NCI-H1417 treated with DMSO at 0.1 percent for 48 hours (cell line): ENCODE measurements around the gene TTC3.
"Not testable (repeated sequence)": the region's sequence is repeated elsewhere in the genome, so short reads cannot be mapped to it uniquely, and the experiment has no call there.

ENCODE experiments used
- DNase-seq: peaks from one replicate; lab custom pipeline; 2025; lab: John Stamatoyannopoulos, UW

TTC3 gene

DNA sequence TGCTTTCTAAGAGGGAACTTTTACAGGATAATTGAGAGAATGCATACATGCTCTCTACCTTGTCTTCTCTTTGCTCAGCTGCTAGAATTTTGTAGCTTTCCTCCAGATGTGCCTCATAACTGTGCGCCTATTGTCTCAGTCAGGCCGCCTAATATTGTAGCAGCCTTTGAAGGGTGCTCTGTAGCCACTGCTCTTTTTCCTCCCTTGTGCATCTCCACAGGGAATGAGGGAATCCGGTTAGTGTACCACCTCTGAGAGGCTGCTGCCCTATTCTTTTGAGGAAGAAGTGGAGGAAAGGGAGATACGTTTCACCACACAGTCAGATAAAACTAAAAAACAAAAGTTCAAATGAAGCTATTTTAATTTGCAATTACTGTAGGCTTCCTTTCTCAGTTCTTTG, 22.8 kb downstream of the TTC3 start:
- no peak for DNase-seq

DNA sequence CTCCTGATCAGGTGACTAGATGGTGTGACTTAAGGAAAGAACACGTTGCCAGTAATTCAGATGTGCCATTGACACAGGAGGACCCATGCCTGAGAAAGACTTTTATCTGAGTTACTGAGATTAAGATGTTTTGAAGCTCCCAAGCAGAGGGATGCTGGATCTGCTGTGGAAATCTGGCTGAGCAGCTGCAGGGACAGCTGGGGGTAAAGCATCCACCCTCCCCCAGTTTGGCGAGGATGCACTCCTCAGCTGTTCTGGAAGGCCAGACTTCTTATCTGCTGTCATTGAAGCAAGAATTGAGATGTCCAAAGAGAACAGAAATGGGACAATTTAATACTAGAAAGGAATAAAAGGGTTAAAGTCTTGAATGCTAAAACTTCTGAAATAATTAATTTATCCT, 25.7 kb downstream of the TTC3 start:
- DNase-seq: no peak

DNA sequence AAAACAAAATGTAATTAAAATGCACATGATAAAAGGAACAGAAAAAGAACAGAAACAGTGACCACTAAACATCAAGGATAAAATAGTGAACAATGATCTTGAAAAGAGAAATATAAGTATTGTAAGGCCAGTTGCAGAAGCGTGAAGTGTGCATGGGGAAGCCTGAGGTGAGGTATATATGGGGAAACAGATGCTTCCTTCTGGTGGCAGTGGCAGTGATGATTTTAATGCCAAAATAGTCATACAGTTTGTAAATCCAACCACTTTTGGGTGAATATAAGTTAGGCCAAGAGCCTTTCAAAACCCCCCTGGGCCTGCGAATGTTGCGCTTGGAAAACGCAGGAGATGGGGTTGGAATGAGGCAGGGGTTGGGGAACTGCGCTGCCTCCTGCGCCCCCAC, 27.3 kb downstream of the TTC3 start:
- no peak for DNase-seq

DNA sequence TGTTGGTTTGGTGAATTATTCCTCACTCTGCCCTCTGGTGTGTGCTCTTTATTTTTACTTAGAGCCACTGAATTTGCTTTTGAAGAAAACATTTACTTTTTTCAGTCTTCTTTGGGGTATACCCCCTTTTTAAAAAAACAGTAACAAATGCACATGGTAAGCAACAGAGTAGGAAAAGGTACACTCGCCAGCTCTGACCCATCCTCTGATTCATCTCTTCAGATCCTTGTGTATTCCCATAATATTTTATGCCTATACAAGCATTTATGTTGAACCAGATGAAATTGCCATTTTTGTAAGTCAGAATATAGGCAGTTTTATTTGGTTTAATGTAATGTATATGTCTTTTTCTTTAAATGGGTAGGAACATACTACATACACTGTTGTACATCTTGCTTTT, 28.3 kb downstream of the TTC3 start:
- no peak for DNase-seq

DNA sequence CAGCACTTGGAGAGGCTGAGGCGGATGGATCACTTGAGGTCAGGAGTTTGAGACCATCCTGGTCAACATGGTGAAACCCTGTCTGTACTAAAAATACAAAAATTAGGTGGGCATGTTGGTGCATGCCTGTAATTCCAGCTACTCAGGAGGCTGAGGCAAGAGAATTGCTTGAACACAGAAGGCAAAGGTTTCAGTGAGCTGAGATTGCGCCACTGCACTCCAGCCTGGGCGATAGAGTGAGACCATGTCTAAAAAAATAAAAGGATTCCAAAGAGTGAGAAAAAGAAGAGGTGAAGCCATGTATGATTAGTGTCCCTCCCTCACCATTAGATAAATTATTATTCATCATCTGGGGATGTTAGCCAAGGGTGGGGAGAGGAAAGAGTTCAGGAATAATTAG, 29.7 kb downstream of the TTC3 start:
- not testable (repeated sequence) for DNase-seq

DNA sequence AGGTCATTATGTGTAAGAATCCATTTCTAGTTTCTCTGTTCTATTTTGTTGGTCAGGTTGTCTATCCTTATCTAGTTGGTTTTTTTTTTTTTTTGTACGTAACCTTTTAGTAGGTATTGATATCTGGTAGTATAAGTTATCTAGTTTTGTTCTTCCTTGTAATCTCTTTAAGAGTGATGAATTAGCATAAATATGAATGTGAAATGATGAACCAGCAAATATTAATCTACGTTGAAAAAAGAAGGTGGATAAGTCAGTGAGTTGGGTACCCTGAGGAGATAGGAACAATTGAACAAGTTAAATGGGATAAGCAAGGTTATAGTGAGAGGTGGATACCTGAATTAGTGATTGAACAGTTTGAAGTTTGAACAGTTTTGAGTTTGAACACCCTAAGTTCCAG, 33.9 kb downstream of the TTC3 start:
- no peak for DNase-seq

DNA sequence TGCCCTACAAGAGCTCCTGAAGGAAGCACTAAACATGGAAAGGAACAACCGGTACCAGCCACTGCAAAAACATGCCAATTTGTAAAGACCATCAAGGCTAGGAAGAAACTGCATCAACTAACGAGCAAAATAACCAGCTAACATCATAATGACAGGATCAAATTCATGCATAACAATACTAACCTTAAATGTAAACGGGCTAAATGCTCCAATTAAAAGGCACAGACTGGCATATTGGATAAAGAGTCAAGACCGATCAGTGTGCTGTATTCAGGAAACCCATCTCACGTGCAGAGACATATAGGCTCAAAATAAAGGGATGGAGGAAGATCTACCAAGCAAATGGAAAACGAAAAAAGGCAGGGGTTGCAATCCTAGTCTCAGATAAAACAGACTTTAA, 38.0 kb downstream of the TTC3 start:
- DNase-seq: not testable (repeated sequence)

DNA sequence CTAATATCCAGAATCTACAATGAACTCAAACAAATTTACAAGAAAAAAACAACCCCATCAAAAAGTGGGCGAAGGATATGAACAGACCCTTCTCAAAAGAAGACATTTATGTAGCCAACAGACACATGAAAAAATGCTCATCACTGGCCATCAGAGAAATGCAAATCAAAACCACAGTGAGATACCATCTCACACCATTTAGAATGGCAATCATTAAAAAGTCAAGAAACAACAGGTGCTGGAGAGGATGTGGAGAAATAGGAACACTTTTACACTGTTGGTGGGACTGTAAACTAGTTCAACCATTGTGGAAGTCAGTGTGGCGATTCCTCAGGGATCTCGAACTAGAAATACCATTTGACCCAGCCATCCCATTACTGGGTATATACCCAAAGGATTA, 41.2 kb downstream of the TTC3 start:
- DNase-seq: not testable (repeated sequence)

DNA sequence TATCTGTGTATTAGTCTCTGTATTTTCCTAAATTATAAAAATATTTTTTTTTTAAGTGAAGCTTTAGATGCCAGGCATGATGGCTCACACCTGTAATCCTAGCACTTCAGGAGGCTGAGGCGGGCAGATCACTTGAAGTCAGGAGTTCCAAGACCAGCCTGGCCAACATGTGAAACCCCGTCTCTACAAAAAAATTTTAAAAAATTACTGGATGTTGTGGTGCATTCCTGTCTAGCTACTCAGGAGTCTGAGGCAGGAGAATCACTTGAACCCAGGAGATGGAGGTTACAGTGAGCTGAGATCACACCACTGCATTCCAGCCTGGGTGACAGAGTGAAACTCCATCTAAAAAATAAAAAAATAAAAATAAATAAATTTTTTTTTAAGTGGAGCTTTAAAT, 43.4 kb downstream of the TTC3 start:
- DNase-seq: not testable (repeated sequence)

DNA sequence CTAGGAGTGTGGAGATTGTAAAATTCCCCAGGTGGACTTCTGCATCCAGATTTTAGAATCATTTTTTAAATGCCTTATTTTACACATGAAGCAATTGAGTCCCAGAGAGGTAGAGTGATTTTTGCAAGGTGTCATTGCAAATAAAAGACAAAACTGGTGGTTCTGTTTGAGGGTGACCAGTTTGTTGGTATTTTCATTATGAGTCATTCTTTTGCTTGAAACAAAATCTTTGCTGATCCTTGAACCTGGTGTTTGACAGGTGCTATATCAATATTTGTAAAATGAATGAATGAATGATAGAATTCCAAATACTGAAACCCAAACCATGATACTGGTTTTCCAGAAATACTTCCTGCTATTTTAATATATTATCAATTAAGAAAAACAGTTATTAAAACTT, 44.1 kb downstream of the TTC3 start:
- no peak for DNase-seq

DNA sequence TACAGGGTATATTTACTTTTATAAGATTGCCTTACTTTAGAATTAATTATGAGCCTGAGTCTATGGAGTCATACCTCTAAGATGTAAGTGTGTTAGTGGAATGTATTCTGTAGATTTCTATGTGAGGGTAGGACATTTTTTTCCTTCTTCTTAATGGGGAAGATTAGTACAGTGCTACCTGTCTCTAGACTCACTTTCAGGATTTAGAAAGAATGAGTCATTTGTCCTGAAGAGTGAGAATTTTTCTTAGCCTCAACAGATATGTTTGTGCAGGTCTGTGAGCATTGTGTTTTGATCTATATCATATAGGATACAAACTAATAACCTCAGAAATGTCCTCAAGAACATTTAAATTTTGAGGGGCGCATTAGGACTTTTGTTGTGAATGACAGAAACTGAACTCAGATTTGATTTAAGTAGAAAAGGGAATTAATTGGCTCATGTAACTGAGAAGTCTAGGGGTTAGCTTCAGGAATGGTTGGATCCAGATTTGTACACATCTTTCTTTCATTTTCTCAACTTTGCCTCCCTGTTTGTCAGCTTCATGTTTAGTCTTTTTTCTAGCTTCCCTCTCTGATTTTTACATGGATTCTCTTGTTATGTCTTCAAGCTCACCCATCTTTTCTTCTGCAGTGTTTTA, 45.3 kb downstream of the TTC3 start:
- no peak for DNase-seq

DNA sequence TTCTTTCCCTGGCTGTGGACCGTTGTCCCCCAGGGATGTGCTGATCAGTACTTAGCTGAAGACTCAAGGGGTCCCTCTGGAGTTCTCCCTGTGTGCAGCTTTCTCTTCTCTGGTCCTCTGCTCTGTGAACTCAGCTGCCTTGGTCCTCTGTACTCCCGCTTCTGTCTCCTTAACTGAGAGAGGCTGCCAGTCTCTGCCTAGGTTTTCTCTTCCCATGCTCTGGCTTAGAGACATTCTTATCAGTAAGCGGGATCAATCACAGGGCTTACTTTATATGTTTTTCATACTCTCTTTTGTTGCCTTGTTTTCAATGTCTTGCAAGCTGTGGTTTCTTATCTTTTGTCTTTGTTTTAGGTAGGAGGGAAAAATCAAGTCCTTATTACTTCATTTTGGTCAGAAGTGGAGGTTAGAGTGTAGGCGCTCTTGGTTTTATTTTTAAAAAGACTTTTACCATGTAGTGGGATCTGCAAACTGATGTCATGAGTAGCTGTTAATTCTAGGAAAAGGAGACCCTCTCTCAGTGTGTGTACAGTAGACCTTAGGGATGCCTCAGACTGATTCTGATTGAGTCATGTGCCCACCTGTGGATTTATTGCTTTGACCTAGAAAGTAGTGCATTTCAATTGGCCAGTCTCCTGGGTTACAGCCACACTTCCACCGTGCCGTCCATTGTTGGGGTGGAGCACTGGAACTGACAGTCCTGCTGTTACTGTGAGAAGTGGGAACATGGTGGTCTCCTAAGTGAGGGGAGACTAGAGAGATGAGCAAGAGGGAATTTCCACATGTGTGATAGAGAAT, 46.6 kb downstream of the TTC3 start:
- no peak for DNase-seq

DNA sequence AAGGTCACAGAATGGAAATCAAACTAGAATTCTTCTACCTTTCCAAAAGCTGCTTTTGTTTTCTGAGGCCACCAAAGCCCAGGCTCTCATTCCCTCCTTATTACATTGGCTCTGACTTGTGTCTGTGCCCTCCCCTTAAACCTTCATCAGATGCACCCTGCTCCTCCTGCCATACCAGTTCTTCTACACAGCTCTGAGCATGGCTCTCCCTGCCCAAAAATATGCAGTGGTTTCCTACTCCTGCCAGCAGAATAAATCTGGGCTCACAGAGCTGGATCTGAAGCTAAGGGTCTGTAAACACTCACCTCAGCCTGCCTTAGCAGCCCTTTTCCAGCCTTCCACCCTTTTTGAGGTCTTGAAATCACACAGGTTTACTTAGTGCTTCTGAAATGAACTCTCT, 55.0 kb downstream of the TTC3 start:
- DNase-seq: no peak

DNA sequence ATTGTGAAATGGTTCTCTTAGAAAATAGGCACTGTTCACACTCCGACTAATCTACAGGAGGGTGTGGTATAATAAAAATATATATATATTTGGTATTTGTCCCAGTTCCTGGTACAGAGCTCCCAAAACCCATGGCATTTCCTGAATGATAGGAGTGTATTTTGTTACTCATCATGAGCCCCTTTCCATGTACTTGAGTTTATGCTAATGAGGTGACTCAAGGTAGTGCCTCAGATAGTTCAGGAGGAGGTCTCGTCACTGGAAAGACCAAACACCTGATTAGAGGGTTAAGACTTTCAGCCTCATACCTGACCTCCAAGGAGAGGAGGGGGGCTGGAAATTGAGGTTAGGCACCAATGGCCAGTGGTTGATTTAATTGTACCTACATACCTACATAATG, 57.9 kb downstream of the TTC3 start:
- no peak for DNase-seq

DNA sequence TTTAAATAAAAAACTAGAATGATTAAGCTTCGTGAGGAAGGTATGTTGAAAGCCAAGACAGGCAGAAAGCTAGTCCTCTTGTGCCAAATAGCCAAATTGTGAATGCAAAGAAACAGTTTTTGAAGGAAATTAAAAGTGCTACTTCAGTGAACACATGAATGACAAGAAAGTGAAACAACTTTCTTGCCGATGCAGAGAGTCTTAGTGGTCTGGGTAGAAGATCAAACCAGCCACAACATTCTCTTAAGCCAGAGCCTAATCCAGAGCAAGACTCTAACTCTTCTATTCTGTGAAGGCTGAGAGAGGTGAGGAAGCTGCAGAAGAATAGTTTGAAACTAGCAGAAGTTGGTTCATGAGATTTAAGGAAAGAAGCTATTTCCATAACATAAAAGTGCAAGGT, 63.2 kb downstream of the TTC3 start:
- DNase-seq: no peak

DNA sequence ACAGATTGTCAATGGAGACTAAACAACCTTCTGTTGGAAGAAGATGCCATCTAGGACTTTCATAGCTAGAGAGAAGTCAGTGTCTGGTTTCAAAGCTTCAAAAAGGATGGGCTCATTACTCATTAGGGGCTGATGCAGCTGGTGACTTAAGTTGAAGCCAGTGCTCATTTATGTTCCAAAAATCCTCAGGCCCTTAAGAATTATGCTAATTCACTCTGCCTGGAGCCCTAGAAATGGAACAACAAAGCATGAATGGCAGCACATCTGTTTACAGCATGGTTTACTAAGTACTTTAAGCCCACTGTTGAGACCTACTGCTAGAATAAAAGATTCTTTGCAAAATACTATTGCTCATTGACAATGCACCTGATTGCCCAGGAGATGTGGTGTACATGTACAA, 63.7 kb downstream of the TTC3 start:
- no peak for DNase-seq

DNA sequence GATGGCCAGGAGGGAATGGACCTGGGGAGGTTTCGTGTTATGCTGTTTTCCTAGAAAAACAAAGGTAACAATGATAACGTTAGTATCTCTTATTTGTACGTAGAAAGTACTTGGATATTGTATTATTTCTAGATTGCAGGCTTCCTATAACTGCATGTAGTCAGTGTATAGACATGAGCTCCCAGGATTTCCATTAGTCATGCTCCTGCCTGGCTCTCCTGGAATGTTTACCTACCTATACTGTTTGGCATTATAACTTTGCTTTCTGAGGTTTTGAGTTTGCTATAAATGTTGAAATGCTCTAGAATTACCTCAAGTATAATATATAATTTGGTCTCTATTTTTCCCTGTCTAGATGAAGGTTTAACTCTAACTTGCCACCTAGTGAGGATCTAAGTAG, 66.1 kb downstream of the TTC3 start:
- DNase-seq: no peak

DNA sequence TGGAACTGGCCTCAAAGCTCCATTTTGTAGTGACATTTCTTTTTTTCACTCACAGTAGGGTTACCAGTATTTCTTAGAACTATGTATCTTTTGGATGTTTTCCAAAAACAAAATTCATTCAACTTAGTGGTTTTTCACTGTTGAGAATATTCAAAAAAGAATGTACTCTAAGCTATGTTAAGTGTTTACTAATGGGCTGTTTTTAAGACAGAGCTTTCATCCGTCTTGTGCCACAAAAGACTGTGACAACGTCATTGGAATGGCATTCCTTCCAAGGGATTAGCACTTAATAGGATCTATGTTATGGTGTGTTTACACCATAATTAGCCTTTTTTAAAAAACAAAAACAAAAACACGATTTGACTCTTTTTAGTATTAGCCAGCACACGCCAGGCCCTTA, 66.8 kb downstream of the TTC3 start:
- DNase-seq: no peak

DNA sequence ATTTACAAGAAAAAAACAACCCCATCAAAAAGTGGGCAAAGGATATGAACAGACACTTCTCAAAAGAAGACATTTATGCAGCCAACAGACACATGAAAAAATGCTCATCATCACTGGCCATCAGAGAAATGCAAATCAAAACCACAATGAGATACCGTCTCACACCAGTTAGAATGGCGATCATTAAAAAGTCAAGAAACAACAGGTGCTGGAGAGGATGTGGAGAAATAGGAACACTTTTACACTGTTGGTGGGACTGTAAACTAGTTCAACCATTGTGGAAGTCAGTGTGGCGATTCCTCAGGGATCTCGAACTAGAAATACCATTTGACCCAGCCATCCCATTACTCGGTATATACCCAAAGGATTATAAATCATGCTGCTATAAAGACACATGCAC, 70.3 kb downstream of the TTC3 start:
- not testable (repeated sequence) for DNase-seq

DNA sequence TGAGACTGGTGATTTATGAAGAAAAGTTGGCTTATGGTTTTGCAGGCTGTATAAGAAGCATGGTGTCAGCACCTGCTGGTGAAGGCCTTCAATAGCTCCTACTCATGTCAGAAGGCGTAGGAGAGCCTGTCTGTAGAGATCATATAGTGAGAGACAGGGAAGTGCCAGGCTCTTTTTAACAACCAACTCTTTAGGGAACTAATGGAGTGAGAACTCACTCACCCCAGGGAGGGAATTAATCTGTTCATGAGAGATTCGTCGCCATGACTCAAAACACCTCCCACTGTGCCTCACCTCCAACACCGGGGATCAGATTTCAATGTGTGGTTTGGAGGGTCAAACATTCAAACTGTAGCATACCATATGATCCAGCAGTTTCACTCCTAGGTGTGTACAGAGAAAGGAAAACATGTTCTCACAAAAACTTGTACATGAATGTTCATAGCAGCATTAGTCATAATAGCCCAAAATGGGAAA, 72.6 kb downstream of the TTC3 start:
- no peak for DNase-seq

DNA sequence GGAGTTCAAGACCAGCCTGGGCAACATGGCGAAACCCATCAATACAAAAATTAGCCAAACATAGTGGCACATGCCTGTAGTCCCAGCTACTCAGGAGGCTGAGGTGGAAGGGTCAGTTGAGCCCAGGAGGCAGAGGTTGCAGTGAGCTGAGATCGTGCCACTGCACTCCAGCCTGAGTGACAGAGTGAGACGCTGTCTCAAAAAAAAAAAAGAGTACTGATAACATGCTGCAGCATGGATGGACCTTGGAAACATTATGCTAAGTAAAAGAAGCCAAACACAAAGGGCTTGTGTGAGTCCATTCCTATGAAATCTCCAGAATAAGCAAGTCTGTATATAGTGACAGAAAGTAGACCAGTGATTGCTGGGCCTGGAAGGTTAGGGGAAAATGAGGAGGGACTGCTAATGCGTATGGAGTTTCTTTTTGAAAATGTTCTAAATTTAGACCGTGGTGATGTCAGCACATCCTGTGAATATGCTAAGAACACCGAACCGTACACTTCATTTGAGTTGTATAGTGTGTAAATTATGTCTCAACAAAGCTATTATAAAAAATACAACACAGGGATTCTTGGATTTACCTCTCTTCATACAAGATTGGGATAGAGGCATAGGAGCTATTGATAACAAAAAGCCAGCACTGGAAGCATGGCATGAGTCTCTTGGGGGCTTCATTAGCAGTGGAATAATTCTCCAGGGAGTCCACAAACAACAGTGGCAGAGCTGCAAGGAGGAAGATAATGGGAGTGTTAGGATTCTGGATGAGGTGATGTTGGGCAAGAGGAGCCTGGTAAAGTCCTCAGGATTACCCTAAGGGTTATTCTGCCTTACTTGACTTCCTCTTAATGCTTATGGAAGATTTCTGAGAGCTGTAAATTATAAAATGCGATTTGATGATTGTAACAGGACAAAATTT, 73.5 kb downstream of the TTC3 start:
- no peak for DNase-seq

DNA sequence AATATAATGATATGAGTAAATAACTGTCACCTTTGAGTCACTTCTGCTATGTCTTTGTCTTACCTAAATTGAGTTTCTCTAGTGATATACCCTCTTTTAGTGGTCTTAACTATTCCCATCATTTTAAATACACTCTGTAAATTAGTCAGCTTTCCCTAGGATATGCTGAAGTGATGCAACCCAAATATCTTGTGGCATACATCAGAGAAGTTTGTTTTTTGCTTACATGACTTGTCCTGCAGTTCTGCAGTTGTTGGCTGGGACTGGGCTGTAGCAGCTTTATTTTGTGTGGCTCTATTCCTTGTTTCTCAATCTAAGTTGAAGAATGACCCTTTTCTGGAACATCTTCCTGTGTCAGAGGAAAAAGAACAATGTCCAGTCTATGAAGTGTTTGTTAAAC, 76.4 kb downstream of the TTC3 start:
- DNase-seq: no peak
